Epithelial cell of proximal tubule (primary cell): ENCODE measurements around the gene KCNMB4. TPM values are rescaled to one million over a fixed set of nuclear protein-coding genes. Genes with fewer than 3 reads are reported as not detected.

ENCODE experiments used
- DNase-seq: peaks from one replicate; pipeline ENCODE4 v3.0.0-alpha.2; 2011; ENCODE audit warnings: low read depth
- H3K4me3 ChIP-seq: 2 replicates; pipeline ENCODE4 v1.5.1; 2011; ENCODE audit warnings: low read depth, mild to moderate bottlenecking, low read length
- total RNA-seq: library from RNA; depleted of rRNA; stranded (reverse); fragments of >200 nt; gene quantifications from 2 replicates; pipeline ENCODE4 v1.2.3, GENCODE V29; 2015
- TF ChIP-seq, protein P1 (sequence below): conservative IDR thresholded peaks from 2 replicates; pipeline ENCODE4 v1.5.1; 2012; ENCODE audit warnings: low read depth, mild to moderate bottlenecking, low read length

The KCNMB4 gene
- total RNA-seq, 1 donor from 2014 or later: 0.98 TPM

GRCh38 chr12:70355972-70356371 is 10.1 kb upstream of the KCNMB4 start:
- no peak for DNase-seq
- TF ChIP-seq, protein P1, sequence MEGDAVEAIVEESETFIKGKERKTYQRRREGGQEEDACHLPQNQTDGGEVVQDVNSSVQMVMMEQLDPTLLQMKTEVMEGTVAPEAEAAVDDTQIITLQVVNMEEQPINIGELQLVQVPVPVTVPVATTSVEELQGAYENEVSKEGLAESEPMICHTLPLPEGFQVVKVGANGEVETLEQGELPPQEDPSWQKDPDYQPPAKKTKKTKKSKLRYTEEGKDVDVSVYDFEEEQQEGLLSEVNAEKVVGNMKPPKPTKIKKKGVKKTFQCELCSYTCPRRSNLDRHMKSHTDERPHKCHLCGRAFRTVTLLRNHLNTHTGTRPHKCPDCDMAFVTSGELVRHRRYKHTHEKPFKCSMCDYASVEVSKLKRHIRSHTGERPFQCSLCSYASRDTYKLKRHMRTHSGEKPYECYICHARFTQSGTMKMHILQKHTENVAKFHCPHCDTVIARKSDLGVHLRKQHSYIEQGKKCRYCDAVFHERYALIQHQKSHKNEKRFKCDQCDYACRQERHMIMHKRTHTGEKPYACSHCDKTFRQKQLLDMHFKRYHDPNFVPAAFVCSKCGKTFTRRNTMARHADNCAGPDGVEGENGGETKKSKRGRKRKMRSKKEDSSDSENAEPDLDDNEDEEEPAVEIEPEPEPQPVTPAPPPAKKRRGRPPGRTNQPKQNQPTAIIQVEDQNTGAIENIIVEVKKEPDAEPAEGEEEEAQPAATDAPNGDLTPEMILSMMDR: no peak
- no peak overlapping the region for H3K4me3 ChIP-seq

GRCh38 chr12:70359458-70360197 is 6.5 kb upstream of the KCNMB4 start:
- TF ChIP-seq, protein P1: no peak
- H3K4me3 ChIP-seq: no peak overlapping the region
- DNase-seq: no peak

GRCh38 chr12:70360218-70360617 is 5.9 kb upstream of the KCNMB4 start:
- H3K4me3 ChIP-seq: no peak overlapping the region
- no peak for DNase-seq

GRCh38 chr12:70364695-70365397 is 1.2 kb upstream of the KCNMB4 start:
- H3K4me3 ChIP-seq: peak overlapping the region; percentile 66
- no peak for DNase-seq
- TF ChIP-seq, protein P1: no peak

More at GRCh38 chr12:70360218-70360617, 5.9 kb upstream of the KCNMB4 start:
- TF ChIP-seq, protein P1: no peak

DNA sequence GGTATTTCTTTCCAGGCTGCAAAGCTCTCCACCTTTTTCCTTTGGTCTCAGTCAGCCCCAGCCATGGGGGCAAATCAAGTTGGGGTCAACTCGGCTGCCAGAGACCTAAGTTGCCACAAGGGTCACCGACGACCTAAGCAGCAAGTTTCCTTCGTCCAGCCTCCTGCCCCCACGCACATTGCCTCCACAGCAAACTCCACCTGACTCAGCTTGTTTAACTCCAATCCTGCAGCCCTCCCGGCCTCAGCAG is 767 bp upstream of the KCNMB4 start:
- no peak for DNase-seq
- TF ChIP-seq, protein P1: no peak
- peak overlapping the region; percentile 66 for H3K4me3 ChIP-seq

DNA sequence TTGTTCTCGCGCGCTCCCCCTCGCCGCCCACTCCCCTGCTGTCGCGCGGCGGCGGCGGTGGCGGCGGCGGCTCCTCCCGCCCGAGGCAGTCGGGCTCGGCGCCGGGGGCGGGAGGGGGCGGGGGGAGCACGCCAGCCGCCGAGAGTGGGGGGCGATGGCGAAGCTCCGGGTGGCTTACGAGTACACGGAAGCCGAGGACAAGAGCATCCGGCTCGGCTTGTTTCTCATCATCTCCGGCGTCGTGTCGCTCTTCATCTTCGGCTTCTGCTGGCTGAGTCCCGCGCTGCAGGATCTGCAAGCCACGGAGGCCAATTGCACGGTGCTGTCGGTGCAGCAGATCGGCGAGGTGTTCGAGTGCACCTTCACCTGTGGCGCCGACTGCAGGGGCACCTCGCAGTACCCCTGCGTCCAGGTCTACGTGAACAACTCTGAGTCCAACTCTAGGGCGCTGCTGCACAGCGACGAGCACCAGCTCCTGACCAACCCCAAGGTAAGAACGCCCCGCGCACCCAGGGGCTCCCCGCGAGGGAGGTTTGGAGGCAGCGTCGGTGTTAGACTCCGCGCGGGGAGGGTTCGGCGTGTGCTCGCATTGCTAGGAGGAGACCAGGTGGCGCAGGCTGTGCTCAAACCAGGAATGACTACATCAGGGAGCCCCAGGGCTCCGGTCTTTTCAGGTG is 629 bp downstream of the KCNMB4 start:
- H3K4me3 ChIP-seq: peak overlapping the region; percentile 66
- no peak for DNase-seq
- TF ChIP-seq, protein P1: no peak
